ENCODE results near the gene LRP1B.

LRP1B gene

DNA sequence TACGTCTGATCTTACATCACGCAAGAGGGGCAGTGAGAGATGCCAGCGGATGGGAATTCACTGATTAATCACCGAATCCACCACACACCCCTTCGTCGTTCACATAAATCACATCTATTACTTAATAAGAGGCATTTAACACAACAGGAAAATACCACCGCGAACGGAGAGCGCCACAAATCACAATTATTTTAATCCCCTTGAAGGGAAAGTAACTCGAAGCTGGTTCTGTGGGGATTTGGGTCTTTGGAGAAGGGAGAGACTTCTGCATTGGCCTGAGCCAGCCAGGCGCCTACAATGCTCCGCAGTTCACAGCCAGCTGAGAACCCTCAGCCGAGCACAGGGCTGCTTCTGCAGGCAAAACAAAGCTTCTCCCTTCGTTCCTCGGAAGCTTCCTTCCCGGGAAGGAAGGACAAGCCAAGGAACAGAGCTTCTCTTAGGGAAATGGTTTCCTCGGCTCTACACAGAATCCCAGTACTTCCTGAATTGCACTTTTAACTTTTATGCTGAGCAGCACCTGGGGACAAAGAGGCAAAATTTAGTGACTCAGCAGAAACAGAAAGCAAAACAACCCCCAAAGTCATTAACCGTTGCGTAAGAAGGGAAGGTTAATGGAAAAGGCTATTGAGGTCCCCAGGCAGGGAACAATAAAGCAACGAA lies at the start of gene LRP1B:
LRP1B (minus strand) TSS at position 7 of the 660 bp plus-strand sequence. CDS start 287 bp downstream, outside the sequence.
- no peak for DNase-seq

- no peak for DNase-seq
Measured at GRCh38 chr2:142179686-142180085, 48.9 kb upstream of the LRP1B start.

DNA sequence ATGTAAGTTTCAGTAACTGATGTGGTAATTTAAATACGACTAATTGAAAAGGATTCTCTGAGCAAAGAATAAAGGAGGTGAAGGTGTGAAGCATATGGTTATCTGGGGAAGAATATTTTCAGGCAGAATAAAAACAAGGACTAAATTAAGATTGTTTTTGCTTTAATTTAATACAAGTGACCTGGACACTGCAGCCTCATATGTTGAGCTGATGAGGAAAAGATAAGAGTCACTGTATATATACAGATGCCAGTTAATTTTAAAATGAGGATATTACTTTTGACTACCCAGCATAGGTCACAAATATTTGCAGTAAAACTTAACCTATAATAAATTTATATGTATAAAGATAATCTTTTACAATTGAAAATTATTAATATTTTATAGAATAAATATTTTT lies 47.8 kb upstream of the LRP1B start:
- no peak for DNase-seq

GRCh38 chr2:142176941-142177340 lies 46.1 kb upstream of the LRP1B start:
- DNase-seq = no peak

DNA sequence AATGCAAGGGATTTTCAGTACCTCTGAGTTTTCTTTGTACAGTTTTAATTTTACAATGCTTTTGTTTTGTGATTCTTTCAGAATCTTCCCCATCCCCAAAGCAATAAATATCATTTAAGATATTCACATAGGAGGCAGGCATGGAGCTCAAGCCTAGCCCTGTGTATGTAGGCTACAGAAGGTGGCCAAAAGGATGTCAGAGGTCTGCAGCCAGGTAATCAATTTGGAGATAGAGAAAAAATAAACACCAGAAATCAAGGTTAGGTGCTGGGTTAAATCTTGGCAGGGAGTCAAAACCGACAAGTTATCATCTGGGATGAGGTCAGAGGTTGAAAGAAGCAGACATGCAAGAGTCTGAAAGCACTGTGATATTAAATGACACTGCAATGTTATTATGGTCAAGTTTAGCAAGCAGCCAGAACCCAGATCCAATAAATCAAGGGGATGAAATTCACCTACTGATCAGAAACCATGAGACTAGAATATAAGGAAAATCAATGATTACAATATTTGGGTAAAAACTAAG lies 45.1 kb upstream of the LRP1B start:
- no peak for DNase-seq

DNA sequence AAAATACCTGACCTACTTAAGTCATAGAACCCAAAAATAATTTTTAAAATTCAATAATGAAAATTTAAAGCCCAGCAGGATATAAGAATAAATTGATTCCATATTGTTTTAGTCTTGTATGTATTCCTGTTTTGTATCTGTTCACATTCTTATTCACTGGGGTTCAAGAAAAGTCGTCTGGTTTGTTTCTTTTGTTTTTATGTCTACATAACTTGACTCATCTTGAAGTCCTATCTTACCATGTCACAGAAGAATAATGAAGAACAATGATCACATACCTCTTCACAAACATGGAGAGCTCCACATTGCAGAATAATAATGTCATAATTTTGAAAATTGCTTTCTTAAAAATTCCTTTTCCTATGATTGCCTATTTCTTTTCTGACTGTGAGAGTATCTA lies 43.4 kb upstream of the LRP1B start:
- DNase-seq = no peak

DNA sequence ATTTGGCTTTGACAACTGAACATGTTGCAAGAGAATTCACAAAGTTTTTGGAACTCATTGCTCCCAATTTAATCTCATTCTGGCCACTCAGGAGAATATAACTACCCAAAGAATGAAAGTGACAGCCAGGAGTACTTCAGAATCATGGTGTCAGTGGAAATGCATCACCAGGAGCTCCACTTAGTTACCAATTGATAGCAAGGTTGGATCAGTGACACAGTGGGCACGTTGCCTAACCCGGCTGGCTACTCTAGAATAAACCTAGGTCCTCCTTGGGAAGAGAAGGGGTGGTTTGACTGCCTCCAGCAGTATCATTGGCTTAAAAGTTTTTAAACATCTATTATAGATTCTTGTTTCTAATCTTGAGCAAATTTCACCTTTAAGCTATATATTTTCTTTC lies 40.0 kb upstream of the LRP1B start:
- DNase-seq = no peak

GRCh38 chr2:142165790-142166189 lies 35.0 kb upstream of the LRP1B start:
- no peak for DNase-seq

GRCh38 chr2:142153601-142154000 lies 22.8 kb upstream of the LRP1B start:
- DNase-seq = no peak

GRCh38 chr2:142150453-142150852 lies 19.6 kb upstream of the LRP1B start:
- no peak for DNase-seq

DNA sequence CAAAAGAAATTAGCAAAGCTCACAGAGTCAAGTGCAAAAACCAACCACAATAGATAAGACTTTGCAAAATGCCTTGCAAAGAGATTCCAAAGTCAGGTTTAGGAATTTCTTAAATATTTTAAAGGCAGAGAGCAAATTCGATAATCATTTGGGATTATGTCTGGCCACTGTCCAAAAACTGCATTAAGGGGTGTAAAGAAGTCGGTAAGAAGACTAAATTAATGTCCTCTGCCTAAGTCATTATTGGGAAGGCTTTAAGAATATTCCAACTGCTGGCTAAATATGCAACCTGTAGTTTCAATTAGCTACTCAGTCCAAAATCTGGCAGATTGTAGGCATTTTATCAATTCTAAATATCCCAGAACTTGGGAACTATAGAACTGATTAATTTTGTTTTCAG lies 13.7 kb upstream of the LRP1B start:
- DNase-seq = no peak

DNA sequence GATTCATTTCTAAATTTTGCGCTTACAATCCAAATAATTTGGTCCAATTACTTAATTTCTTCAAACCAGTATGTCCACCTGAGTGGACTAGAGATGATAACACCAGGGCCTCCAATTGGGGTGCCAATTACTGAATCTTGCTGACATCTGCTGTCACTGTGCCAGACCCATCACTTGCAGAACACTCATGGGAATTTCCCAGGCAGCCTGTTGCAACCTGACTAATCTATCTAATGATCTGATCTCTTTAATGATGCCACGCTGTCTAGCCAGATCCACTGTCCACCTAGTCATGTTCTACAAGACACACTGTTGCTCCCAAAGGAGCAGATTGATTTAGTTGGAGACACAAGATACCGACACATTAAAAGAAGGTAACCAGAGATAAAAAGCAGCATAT lies 11.8 kb upstream of the LRP1B start:
- DNase-seq = no peak

- DNase-seq = no peak
Measured at GRCh38 chr2:142140434-142140845, 9.6 kb upstream of the LRP1B start.

DNA sequence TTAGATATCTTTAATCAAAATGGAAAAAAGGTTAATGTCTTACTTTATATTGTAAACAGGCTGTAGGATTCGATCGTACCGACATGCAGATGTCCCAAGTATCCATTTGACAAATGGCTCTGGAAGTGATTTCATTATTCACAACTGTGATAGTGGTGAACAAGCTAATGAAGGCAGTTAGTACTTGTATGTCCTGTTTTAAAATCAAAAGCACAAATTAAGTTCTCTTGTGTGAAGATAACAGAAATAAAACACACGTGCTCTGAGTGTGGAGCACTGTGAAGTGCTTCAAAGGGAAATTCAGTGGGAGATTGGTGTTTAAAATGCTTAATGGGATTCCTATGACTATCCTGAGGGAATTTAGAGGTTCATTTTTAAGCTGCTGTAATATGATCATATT lies 8.6 kb upstream of the LRP1B start:
- no peak for DNase-seq

- DNase-seq = no peak
Measured at GRCh38 chr2:142136571-142136970, 5.8 kb upstream of the LRP1B start.

DNA sequence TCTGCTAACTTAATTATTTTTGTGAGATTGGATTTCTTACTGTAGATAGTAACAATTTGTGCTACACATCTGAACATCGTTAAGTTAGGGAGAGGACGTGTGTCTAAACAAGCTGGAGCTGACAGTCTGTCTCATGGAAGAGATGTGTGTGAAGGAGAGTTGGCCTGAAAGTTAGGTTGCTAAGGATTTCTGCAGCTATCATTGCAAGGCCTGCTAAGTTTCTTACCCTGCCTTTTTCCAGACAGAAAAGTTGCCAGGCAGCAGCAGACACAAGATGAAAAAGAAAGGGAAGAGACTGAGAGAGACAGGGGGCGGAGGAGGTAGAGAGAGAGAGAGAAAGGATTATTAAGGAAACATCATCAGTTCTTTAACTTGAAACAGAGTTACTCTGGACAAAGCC lies 4.1 kb upstream of the LRP1B start:
- no peak for DNase-seq

DNA sequence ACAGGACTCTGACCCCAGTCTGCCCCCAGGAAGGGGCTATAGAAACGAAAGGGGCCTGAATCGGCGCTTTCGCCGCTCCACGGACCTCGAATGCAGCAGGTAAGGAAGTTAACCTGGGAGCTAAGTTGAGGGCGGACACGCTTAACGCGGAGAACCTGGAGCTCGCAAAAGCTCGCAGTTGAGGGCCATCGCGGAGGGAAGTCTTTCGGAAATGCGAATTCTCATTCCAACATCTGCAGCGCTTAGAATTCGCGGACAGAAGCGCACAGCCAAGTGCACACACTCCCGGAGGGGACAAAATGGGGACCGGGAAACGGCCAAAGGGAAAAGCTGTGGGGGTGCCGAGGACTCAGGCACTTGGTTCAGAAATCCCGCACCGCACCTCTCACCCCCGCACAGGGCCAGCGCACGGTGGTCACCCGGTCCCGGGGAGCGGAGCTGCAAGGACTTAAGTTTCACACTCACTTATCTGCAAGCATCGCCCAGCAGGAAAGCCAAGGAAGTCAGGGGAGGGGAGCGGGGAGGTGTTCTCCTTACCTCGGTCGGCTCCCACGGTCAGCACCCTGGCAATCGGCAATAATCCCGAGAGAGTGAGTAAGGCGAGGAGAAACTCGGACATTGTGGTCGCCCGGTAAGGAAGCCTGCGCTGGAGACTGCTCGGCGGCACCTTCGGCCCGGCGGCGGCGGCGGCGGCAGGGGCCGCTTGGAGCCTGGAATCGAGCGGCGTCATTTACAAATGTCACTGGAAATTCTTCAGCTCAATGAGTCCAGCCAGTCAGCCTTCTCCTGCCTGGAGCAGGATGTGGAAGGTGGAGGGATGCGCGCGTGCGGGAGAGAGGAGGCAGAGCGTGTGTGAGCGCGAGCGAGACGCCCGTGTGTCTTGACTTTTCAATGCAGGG lies 456 bp downstream of the LRP1B start:
- no peak for DNase-seq

DNA sequence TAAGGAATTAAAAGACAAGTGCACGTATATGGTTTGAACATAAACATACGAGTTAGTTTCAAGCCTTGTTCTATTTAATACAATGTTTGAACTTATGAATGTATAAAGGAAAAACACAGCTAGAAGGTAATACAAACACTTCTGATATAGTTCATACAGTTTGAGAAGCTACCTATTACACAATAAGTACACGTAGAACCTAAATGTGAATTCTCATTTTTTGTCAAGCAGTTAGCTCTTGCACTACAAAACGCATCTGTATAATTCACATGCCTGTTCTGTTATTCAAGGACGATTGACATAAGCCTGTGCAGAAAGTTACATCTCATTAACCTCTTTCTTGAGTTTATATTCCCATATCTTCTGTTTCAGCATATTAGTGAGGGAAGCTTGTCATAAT lies 2.7 kb downstream of the LRP1B start:
- no peak for DNase-seq

DNA sequence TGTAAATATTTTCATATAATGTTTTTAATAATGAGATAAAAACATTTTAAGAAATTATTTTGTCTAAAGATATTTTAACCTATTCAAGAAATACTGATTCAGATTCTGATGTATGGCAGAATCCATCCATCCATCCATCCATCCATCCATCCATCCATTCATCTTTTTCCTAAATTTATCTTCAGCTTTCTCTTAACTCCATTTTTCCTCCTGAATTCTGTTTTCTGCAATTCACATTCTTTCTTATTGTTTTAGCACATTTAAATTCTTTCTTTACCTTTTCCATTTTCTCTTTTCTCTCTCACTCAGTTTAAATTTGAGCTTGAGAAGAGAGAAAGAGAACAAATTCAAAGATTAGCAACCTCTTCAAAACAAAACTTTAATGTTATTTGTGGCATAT lies 3.6 kb downstream of the LRP1B start:
- DNase-seq = no peak

DNA sequence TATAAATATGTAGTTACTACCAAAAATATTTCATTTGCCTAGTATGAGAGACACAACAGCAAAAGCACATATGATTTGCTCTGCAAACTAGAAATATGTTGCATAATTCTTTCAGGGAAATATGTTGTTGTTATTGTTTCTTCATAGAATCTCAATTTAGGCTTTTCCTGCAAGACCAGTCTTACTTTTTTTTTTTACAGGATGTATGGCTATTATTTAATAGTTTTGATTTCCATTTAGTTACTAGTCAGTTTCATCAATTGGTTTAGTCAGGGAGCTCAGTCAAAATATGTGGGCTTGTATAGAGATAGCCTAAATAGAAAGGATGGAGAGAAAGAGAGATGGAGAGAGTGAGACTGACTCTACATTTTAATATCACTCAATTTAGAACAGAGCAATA lies 6.1 kb downstream of the LRP1B start:
- no peak for DNase-seq

DNA sequence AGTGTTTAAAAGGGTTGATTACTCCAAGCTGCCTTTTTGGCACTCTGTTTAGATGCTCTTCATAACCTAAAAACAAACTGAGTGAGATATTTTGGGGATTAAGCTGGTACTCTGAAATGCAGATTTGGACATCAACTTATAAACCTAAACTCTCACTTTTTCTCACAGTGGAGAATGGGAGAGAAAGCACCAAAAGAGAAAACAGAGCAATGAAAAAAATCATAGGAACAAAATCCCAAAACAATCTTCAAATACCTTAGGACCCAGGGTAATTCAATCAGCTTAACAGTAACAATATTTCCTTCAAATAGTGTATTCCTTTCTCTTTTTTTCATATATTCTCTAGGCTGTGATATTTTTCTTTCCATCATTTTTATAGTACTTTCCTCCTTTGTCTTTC lies 11.5 kb downstream of the LRP1B start:
- no peak for DNase-seq

DNA sequence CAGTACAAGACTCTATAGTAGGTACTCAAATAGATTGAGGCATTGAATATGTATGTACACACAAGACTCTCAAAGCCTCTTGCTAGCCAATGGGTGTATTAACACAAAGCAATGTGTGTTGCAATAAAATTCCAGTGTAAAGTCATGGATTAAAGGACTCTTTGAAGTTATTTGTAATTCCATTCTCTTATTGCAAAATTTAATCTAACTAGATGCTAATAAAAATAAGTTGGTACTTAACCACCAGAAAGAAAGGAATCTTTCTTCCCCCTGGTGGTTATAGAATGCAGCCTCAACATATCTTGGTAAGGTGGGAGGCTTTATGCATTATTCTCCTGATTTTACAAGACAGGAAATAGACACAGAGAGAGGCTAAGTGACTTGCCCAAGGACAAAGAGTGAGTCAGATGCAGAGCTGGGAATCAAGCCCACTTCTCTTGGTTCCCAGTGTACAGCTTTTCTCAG lies 18.0 kb downstream of the LRP1B start:
- DNase-seq = no peak

DNA sequence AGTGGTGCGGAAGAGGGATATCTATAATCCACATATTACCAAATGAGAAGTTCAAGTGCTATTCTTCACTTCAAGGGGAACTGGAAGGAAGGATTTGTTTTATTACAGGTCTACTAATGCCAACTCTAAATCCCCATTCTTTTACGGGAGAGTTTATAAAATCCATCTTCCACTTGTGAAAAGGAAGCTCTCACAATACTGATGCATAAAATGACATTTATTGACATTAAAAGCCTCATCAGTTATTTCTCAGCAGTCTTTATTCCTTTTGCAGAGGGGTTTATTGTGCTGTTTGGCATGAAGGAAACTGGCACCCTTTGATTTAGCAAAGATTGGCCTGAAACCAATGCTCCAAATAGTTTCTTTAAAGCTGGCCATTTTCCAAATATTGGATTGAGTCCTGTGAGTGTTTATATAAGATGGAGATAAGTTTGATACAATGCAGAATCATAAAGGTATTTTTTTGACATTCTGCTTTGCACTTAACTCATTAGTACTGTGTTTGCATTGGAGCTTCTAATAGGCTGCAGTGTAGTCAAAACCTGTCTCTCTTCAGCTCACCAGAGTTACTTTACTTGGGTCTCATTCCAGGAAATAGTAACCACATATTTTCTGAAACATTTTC lies 26.6 kb downstream of the LRP1B start:
- DNase-seq = no peak

DNA sequence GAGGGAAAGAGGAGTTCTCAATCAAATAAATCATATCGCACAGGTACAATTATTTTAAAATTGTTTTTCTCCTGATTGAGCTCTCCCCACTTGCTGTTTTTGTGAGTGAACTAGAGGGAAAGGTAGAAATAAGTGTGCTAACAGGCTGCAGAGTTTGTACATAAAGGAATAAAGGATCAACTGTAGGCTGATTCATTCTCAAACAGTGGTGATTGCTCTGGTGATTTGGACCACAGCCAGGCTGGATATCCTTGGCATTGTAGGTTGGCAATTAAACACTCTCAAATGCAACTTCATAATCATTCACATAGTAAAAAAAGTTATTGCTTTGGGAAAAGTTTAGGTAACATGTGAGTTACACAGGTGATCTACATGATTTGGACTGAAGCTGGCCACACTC lies 29.8 kb downstream of the LRP1B start:
- DNase-seq = no peak

Data from stimulated activated naive CD4-positive, alpha-beta T cell (primary cell).